IPS DF 6.9 (cell line): ENCODE measurements around the gene C17orf67.

ENCODE experiments used
- DNase-seq: peaks from one replicate; pipeline ENCODE4 v3.0.0-alpha.2; 2013; ENCODE audit warnings: low read depth, low spot score
- H3K27ac ChIP-seq: one replicate; pipeline ENCODE4 v1.5.1; 2013; ENCODE audit warnings: low read length, control low read depth
- H3K27me3 ChIP-seq: 2 replicates; pipeline ENCODE4 v1.6.1; 2013; ENCODE audit warnings: mild to moderate bottlenecking, low read length; ENCODE audit not compliant: control insufficient read depth, insufficient read depth
- H3K36me3 ChIP-seq: 2 replicates; pipeline ENCODE4 v1.6.1; 2013; ENCODE audit warnings: low read length; ENCODE audit not compliant: control insufficient read depth, insufficient read depth
- H3K4me1 ChIP-seq: 2 replicates; pipeline ENCODE4 v1.6.1; 2013; ENCODE audit warnings: low read length; ENCODE audit not compliant: control insufficient read depth, insufficient read depth
- H3K4me3 ChIP-seq: 2 replicates; pipeline ENCODE4 v1.5.1; 2013; ENCODE audit warnings: mild to moderate bottlenecking, low read length
- H3K9me3 ChIP-seq: 2 replicates; pipeline ENCODE4 v1.6.1; 2013; ENCODE audit warnings: low read length, inconsistent platforms; ENCODE audit not compliant: control insufficient read depth, insufficient read depth
- WGBS: extraction: QIAGEN DNeasy Blood & Tissue Kit; methylation state at CpG from one replicate; pipeline ENCODE4 v1.1.7; 2013; ENCODE audit warnings: mixed read lengths, missing lambda C conversion rate; ENCODE audit not compliant: insufficient read length, insufficient coverage; 5-methylcytosine and 5-hydroxymethylcytosine counted together

Gene C17orf67

GRCh38 chr17:56834380-56835263 lies 902 bp upstream of the C17orf67 start:
- no peaks in the 10 kb centered on the region; the same call in 1 of the 2 replicates for H3K27me3 ChIP-seq
- H3K27ac ChIP-seq: no peak overlapping the region
- DNase-seq: no peak
- H3K36me3 ChIP-seq: no peaks in the 10 kb centered on the region; the same call in 1 of the 2 replicates
- H3K4me1 ChIP-seq: peaks cover 3% of the 10 kb centered on the region; the same call in 1 of the 2 replicates
- H3K4me3 ChIP-seq: peak overlapping the region; percentile 68
- H3K9me3 ChIP-seq: no peaks in the 10 kb centered on the region
- no CpG with 5 or more reads among the region's 81 CpGs for WGBS

- peak overlapping the region; percentile 68; the same call in 1 of the 2 replicates for H3K4me3 ChIP-seq
- peaks cover 3% of the 10 kb centered on the region; the same call in 1 of the 2 replicates for H3K4me1 ChIP-seq
- no peak overlapping the region for H3K27ac ChIP-seq
- H3K27me3 ChIP-seq: no peaks in the 10 kb centered on the region; the same call in 1 of the 2 replicates
- WGBS: no CpG with 5 or more reads among the region's 95 CpGs
- no peaks in the 10 kb centered on the region; the same call in 1 of the 2 replicates for H3K36me3 ChIP-seq
- no peak for DNase-seq
- H3K9me3 ChIP-seq: no peaks in the 10 kb centered on the region
Observed at GRCh38 chr17:56833057-56833808, 487 bp downstream of the C17orf67 start.

- no peak for DNase-seq
- H3K27ac ChIP-seq: no peak overlapping the region
- no CpG with 5 or more reads among the region's 4 CpGs for WGBS
- H3K4me1 ChIP-seq: peaks cover 4% of the 10 kb centered on the region; the same call in 1 of the 2 replicates
- H3K36me3 ChIP-seq: no peaks in the 10 kb centered on the region; the same call in 1 of the 2 replicates
- no peak overlapping the region for H3K4me3 ChIP-seq
- H3K27me3 ChIP-seq: no peaks in the 10 kb centered on the region; the same call in 1 of the 2 replicates
- H3K9me3 ChIP-seq: no peaks in the 10 kb centered on the region
Observed at GRCh38 chr17:56832446-56832845, 1.3 kb downstream of the C17orf67 start.

- Histone ChIP-seq H3K4me3 (no peak overlapping the region), H3K36me3 (no peaks in the 10 kb centered on the region; the same call in 1 of the 2 replicates), H3K4me1 (peaks cover 5% of the 10 kb centered on the region; the same call in 1 of the 2 replicates), H3K9me3 (no peaks in the 10 kb centered on the region), H3K27ac (no peak overlapping the region), H3K27me3 (no peaks in the 10 kb centered on the region; the same call in 1 of the 2 replicates)
- no CpG with 5 or more reads among the region's 16 CpGs for WGBS
- DNase-seq: no peak
Observed at GRCh38 chr17:56831369-56832095, 2.2 kb downstream of the C17orf67 start.

- Histone ChIP-seq H3K9me3 (no peaks in the 10 kb centered on the region), H3K27ac (no peak overlapping the region), H3K36me3 (no peaks in the 10 kb centered on the region; the same call in 1 of the 2 replicates), H3K4me3 (no peak overlapping the region), H3K27me3 (no peaks in the 10 kb centered on the region; the same call in 1 of the 2 replicates), H3K4me1 (peaks cover 5% of the 10 kb centered on the region; the same call in 1 of the 2 replicates)
- DNase-seq: no peak
- no CpG with 5 or more reads among the region's 7 CpGs for WGBS
Observed at GRCh38 chr17:56830726-56831368, 2.9 kb downstream of the C17orf67 start.

DNA sequence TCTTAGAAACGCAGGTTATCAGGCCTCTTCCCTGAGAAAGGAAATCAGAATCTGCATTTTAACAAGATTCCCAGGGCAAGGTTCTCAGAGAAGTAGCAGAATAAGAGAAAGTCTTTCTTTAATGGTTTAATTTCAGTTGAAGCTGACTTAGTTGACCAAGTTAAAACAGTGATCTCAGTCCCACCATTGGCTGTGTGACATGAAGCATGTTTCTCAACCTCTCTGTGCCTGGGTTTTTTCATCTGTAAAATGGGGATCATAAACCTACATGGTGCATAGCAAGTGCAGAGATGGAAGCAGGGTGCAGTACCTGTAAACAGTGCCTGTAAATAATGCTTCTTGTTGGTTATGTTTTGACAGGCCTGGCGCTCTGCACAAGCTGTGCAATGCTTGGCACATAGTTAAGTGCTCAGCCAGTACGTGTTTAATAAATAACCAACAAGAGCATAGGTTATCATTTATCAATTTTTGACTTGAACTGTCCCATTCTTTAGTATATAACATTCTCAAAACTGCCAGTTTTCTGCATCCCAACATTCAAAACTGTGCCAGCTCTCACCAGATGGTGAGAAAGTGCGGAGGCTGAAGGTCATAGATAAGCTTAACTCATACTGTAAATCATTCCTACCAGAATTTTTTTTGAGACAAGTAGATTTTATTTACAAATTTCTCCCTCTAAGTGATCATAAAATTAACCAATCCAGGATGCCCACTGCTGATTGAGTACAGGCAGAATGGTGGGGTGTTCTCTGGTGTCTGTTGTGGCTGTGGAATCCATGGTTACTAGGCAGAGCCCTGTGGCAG lies 6.9 kb downstream of the C17orf67 start:
- no peaks in the 10 kb centered on the region; the same call in 1 of the 2 replicates for H3K27me3 ChIP-seq
- H3K4me3 ChIP-seq: no peak overlapping the region
- 0 out of 2 replicates have a peak, but pooled peaks cover 1% of the 10 kb centered on the region for H3K4me1 ChIP-seq
- DNase-seq: no peak
- H3K9me3 ChIP-seq: no peaks in the 10 kb centered on the region
- H3K27ac ChIP-seq: no peak overlapping the region
- no peaks in the 10 kb centered on the region for H3K36me3 ChIP-seq
- WGBS: no CpG with 5 or more reads among the region's 4 CpGs

DNA sequence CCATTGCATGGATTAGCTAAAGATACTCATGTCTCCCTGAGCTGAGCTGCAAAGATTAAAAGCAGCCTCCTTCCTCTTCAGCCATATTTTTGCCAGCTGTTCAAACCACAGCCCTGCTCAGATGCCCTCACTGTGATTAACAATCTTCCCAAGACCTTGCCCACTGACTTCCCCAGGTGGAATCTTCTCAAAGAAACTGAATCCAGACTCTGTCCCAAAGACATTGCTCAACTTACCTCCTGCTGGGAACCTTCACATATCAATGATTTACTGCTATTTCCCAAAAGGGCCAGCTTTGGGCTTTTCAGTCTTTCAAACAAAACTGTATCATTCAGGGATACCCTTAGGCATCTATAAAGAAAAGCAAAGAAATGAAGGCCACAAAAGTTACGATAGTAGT lies 9.2 kb downstream of the C17orf67 start:
- WGBS: no CpG with 5 or more reads among the region's 1 CpG

DNA sequence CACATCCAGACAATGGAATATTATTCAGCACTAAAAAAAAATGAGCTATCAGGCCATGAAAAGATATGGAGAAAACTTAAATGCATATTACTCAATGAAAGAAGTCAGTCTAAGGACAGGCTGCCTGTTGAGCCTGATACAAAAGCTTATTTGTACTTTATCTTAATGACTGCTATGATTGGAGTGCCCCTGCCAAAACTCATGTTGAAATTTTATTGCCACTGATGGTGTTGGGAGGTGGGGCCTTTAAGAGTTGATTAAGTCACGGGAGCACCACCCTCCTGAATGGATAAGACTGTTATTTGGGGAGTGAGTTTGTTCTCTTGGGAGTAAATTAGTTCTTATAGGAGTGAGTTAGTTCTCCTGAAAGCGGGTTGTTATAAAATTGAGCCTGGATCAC lies 9.9 kb downstream of the C17orf67 start:
- H3K9me3 ChIP-seq: no peaks in the 10 kb centered on the region
- no peak for DNase-seq
- H3K27ac ChIP-seq: no peak overlapping the region
- H3K27me3 ChIP-seq: no peaks in the 10 kb centered on the region; the same call in 1 of the 2 replicates
- H3K36me3 ChIP-seq: no peaks in the 10 kb centered on the region
- H3K4me3 ChIP-seq: no peak overlapping the region
- H3K4me1 ChIP-seq: peaks cover 3% of the 10 kb centered on the region; the same call in 1 of the 2 replicates
- WGBS: no CpG with 5 or more reads among the region's 2 CpGs

More for the DNA sequence above, 9.2 kb downstream of the C17orf67 start:
- Histone ChIP-seq H3K9me3 (no peaks in the 10 kb centered on the region), H3K27me3 (no peaks in the 10 kb centered on the region; the same call in 1 of the 2 replicates), H3K27ac (no peak overlapping the region), H3K4me3 (no peak overlapping the region), H3K36me3 (no peaks in the 10 kb centered on the region), H3K4me1 (peaks cover 1% of the 10 kb centered on the region; the same call in 1 of the 2 replicates)
- no peak for DNase-seq

DNA sequence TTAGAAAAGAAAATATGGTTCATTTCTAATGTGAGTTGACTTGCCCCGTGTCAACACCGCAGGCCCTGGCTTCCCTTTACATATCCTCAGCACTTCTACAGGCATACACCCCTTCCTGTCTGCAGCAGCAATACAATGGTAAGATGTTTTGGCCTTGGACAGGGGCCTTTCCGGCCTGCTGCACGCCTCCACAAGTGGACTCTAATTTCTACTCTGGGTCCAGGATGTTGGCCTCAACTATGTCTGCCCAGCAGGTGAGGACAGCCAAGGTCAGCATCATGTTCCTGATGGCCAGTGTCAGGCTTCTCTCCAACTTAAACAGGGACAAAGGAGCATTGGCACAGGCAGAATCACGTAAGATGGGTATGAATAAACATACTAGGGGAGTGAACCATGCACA lies 11.0 kb downstream of the C17orf67 start:
- no CpG with 5 or more reads among the region's 5 CpGs for WGBS
- Histone ChIP-seq H3K4me1 (peaks cover 3% of the 10 kb centered on the region; the same call in 1 of the 2 replicates), H3K36me3 (no peaks in the 10 kb centered on the region), H3K27ac (no peak overlapping the region), H3K9me3 (no peaks in the 10 kb centered on the region), H3K27me3 (no peaks in the 10 kb centered on the region; the same call in 1 of the 2 replicates), H3K4me3 (no peak overlapping the region)
- DNase-seq: no peak
